Type B pancreatic cell (in vitro differentiated cells): ENCODE results near the gene CDK2AP2. TPM values are rescaled to one million over a fixed set of nuclear protein-coding genes. Genes with fewer than 3 reads are reported as not detected.
"Not testable (repeated sequence)": the region's sequence is repeated elsewhere in the genome, so short reads cannot be mapped to it uniquely, and the experiment has no call there.

ENCODE experiments used
- DNase-seq: peaks from one replicate; pipeline ENCODE4 v3.0.0; 2021; ENCODE audit warnings: mixed read lengths; ENCODE audit not compliant: unreplicated experiment; ENCODE audit errors: extremely low spot score
- H3K27ac Mint-ChIP-seq: 2 replicates; pipeline ENCODE4 v1.8.0; 2021; ENCODE audit warnings: mild to moderate bottlenecking, mixed read lengths
- H3K27me3 Mint-ChIP-seq: 2 replicates; pipeline ENCODE4 v1.8.0; 2021; ENCODE audit warnings: mixed read lengths
- H3K36me3 Mint-ChIP-seq: 2 replicates; pipeline ENCODE4 v1.8.0; 2021; ENCODE audit warnings: mixed read lengths
- H3K4me1 Mint-ChIP-seq: one replicate; pipeline ENCODE4 v1.8.0; 2021; ENCODE audit warnings: mixed read lengths; ENCODE audit not compliant: unreplicated experiment
- H3K4me3 Mint-ChIP-seq: 2 replicates; pipeline ENCODE4 v1.8.0; 2021; ENCODE audit warnings: mild to moderate bottlenecking, mixed read lengths
- H3K9me3 Mint-ChIP-seq: 2 replicates; pipeline ENCODE4 v1.8.0; 2021; ENCODE audit warnings: mixed read lengths
- total RNA-seq: library from RNA; stranded (reverse); gene quantifications from 2 replicates; pipeline ENCODE4 v1.2.1, GENCODE V29; 2021; ENCODE audit warnings: low replicate concordance
- TF ChIP-seq, protein P1 (sequence below): fragments of 200-600 bp; sonication (generic); conservative IDR thresholded peaks from 2 replicates; pipeline ENCODE4 v1.5.0; 2021; ENCODE audit warnings: antibody characterized with exemption, mild to moderate bottlenecking

The CDK2AP2 gene
- total RNA-seq, 1 donor from 2014 or later: 34.9 TPM

DNA sequence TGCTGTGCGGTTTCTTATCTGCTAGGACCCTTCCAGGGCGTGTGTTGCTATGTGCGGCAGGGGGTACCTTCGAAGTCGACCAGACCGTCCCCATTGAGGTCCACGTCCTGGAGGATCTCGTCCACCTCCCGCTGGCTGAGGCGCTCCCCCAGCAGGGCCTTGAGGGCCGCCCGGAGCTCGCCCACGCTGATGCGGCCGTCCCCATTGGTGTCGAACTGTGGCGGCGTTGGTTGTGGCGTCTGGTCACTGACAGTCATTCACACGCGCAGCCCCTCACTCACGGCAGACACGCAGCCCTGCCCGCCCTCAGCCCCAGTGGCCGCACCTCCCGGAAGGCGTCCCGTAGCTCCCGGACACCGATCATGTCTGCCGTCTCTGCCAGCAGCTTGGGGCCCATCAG, 11.8 kb upstream of the CDK2AP2 start:
- H3K27ac Mint-ChIP-seq: no peak overlapping the region
- H3K36me3 Mint-ChIP-seq: no peaks in the 10 kb centered on the region
- no peak overlapping the region for H3K4me3 Mint-ChIP-seq
- H3K4me1 Mint-ChIP-seq: no peaks in the 10 kb centered on the region
- H3K27me3 Mint-ChIP-seq: peaks cover 17% of the 10 kb centered on the region
- TF ChIP-seq, protein P1, sequence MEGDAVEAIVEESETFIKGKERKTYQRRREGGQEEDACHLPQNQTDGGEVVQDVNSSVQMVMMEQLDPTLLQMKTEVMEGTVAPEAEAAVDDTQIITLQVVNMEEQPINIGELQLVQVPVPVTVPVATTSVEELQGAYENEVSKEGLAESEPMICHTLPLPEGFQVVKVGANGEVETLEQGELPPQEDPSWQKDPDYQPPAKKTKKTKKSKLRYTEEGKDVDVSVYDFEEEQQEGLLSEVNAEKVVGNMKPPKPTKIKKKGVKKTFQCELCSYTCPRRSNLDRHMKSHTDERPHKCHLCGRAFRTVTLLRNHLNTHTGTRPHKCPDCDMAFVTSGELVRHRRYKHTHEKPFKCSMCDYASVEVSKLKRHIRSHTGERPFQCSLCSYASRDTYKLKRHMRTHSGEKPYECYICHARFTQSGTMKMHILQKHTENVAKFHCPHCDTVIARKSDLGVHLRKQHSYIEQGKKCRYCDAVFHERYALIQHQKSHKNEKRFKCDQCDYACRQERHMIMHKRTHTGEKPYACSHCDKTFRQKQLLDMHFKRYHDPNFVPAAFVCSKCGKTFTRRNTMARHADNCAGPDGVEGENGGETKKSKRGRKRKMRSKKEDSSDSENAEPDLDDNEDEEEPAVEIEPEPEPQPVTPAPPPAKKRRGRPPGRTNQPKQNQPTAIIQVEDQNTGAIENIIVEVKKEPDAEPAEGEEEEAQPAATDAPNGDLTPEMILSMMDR: no peak
- no peak for DNase-seq
- H3K9me3 Mint-ChIP-seq: no peaks in the 10 kb centered on the region

DNA sequence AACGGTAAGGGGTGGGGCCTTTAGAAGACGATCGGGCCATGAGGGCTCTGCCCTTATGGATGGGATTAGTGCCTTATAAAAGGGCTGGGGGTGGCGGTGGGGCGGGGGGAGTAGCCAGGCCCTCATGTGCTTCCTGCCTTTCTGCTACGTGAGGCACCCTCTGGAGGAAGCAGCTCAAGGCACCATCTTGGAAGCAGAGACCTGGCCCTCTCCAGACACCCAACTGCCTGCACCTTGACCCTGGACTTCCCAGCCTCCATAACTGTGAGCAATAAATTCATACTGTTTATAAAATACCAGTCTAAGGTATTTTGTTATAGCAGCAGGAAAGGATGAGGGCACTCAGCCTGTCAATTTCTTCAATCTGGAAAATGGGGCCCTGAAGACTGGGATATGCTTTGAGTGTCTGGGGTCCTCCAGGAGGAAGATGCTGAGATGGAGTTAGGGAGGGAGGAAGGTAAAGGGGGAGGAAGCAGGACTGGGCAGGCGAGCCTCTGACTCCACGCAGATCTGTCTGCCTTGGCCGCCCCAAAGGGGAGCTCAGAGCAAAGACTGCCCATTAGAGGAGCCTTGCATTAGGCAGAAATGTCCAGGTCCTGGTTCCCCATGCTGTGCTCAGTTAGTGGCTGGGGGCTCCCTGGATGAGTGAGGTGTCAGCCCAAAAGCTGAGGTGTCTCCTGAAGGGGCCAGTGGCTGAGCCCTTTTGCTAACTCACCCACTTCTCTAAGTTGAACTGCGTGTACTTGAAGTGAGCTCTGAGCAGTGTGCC, 10.0 kb upstream of the CDK2AP2 start:
- no peak overlapping the region for H3K27ac Mint-ChIP-seq
- no peaks in the 10 kb centered on the region for H3K4me1 Mint-ChIP-seq
- TF ChIP-seq, protein P1: no peak
- H3K36me3 Mint-ChIP-seq: no peaks in the 10 kb centered on the region
- H3K27me3 Mint-ChIP-seq: peaks cover 26% of the 10 kb centered on the region
- H3K4me3 Mint-ChIP-seq: no peak overlapping the region
- no peaks in the 10 kb centered on the region for H3K9me3 Mint-ChIP-seq
- no peak for DNase-seq

DNA sequence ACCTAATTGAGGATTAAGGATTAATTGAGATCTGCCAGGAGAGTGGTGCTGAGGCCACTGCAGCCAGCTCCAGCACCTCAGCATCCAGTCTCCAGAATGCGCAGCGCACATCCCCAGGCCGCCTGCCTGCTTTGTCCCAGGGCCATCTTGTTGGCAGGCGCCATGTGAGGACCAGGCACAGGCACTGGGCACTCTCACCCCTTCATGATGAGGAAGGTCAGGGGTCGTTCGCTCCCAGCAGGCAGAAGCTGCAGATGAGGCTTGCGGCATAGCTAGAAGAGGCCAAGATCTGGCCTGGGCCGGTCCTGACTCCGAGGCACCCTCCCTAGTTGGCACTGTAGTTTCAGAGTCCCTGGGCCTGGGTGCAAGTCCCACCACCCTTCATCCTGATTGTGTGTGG, 8.8 kb upstream of the CDK2AP2 start:
- DNase-seq: no peak
- peaks cover 28% of the 10 kb centered on the region for H3K27me3 Mint-ChIP-seq
- no peaks in the 10 kb centered on the region for H3K4me1 Mint-ChIP-seq
- no peaks in the 10 kb centered on the region for H3K36me3 Mint-ChIP-seq
- no peak overlapping the region for H3K4me3 Mint-ChIP-seq
- no peaks in the 10 kb centered on the region for H3K9me3 Mint-ChIP-seq
- TF ChIP-seq, protein P1: no peak
- no peak overlapping the region for H3K27ac Mint-ChIP-seq

DNA sequence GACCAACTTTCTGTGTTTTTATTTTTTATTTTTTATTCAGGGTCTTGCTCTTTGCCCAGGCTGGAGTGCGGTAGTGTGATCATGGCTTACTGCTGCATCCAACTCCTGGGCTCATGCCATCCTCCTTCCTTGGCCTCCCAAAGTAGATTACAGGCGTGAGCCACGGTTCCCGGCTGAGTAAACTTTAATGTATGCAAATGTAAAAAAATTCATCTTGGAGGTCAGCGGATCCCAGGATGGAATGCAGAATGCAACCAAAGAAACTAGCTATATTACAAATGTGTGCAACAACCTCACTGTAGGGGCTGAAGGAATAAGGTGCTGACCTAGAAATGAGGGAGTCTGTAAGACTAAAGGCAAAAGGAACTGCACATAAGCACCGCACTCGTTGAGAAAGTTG, 6.2 kb upstream of the CDK2AP2 start:
- Mint-ChIP-seq H3K4me3 (no peak overlapping the region), H3K27ac (no peak overlapping the region)

DNA sequence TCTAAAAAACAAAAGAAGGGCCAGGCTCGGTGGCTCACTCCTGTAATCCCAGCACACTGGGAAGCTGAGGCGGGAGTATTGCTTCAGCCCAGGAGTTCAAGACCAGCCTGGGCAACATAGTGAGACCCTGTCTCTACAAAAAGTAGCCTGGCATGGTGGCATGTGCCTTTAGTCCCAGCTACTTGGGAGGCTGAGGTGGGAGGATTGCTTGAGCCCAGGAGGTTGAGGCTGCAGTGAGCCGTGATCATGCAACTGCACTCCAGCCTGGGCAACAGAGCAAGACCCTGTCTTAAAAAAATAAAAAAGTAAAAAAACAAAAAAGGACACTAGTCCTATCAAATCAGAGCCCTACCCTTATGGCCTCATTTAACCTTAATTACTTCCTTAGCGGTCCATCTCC, 3.6 kb upstream of the CDK2AP2 start:
- H3K9me3 Mint-ChIP-seq, H3K36me3 Mint-ChIP-seq, H3K4me3 Mint-ChIP-seq, DNase-seq, H3K27ac Mint-ChIP-seq: not testable (repeated sequence)
- H3K4me1 Mint-ChIP-seq: peaks cover 13% of the 10 kb centered on the region
- peaks cover 37% of the 10 kb centered on the region for H3K27me3 Mint-ChIP-seq

More for the DNA sequence above, 6.2 kb upstream of the CDK2AP2 start:
- Mint-ChIP-seq H3K4me1 (peaks cover 2% of the 10 kb centered on the region), H3K27me3 (peaks cover 43% of the 10 kb centered on the region), H3K36me3 (no peaks in the 10 kb centered on the region), H3K9me3 (no peaks in the 10 kb centered on the region)
- no peak for DNase-seq
- TF ChIP-seq, protein P1: no peak

DNA sequence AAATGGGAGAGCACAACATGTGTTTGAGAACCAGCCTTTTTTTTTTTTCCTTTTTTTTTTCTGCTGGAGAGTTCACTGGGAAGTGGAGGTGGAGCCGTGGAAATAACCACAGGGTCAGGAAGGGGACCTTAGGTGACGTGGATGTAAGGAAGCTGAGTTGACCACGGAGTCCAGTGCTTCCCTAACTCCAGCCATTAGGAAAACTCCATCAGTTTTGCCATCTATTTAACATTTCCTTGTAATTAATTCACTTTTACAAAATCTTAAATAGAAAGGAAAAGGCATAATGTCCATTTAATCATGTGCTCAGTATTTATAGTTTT, 2.0 kb upstream of the CDK2AP2 start:
- TF ChIP-seq, protein P1: no peak
- peak overlapping the region; percentile 53 for H3K27ac Mint-ChIP-seq
- H3K9me3 Mint-ChIP-seq: no peaks in the 10 kb centered on the region
- no peaks in the 10 kb centered on the region for H3K36me3 Mint-ChIP-seq
- H3K4me1 Mint-ChIP-seq: peaks cover 22% of the 10 kb centered on the region
- DNase-seq: no peak
- H3K4me3 Mint-ChIP-seq: peak overlapping the region; percentile 93
- H3K27me3 Mint-ChIP-seq: peaks cover 29% of the 10 kb centered on the region
